Neural progenitor cell (in vitro differentiated cells): ENCODE results near the gene PPP2R2D. TPM values are rescaled to one million over a fixed set of nuclear protein-coding genes. Genes with fewer than 3 reads are reported as not detected.

Experiments used
- DNase-seq: peaks from one replicate; pipeline ENCODE4 v3.0.0-alpha.2; 2016; ENCODE audit warnings: low spot score
- H2AFZ ChIP-seq: fragments of 200-600 bp; sonication (generic); replicated peaks from 2 replicates; pipeline ENCODE4 v1.6.1; 2016; ENCODE audit warnings: antibody characterized with exemption
- H3F3A ChIP-seq: fragments of 200-600 bp; sonication (generic); 2 replicates; pipeline ENCODE4 v1.6.1; 2016; ENCODE audit warnings: antibody characterized with exemption, low read depth
- H3K27ac ChIP-seq: fragments of 200-600 bp; sonication (generic); 2 replicates; pipeline ENCODE4 v1.5.1; 2016; ENCODE audit warnings: mild to moderate bottlenecking
- H3K27me3 ChIP-seq: fragments of 200-600 bp; sonication (generic); 2 replicates; pipeline ENCODE4 v1.6.1; 2016; ENCODE audit warnings: mild to moderate bottlenecking, moderate library complexity
- H3K36me3 ChIP-seq: fragments of 200-600 bp; sonication (generic); 2 replicates; pipeline ENCODE4 v1.5.1; 2016
- H3K4me1 ChIP-seq: fragments of 200-600 bp; sonication (generic); 2 replicates; pipeline ENCODE4 v1.6.1; 2016; ENCODE audit warnings: mixed run types
- H3K4me2 ChIP-seq: fragments of 200-600 bp; sonication (generic); 2 replicates; pipeline ENCODE4 v1.6.1; 2016
- H3K4me3 ChIP-seq: fragments of 200-600 bp; sonication (generic); 2 replicates; pipeline ENCODE4 v1.5.1; 2016
- H3K79me2 ChIP-seq: fragments of 200-600 bp; sonication (generic); 2 replicates; pipeline ENCODE4 v1.6.1; 2016; ENCODE audit warnings: low read depth
- H3K9ac ChIP-seq: fragments of 200-600 bp; sonication (generic); 2 replicates; pipeline ENCODE4 v1.6.1; 2016
- H3K9me3 ChIP-seq: fragments of 200-600 bp; sonication (generic); 2 replicates; pipeline ENCODE4 v1.5.1; 2016; ENCODE audit warnings: low read depth
- H4K20me1 ChIP-seq: fragments of 200-600 bp; sonication (generic); 2 replicates; pipeline ENCODE4 v1.6.1; 2016; ENCODE audit warnings: low read depth
- H3K27ac Mint-ChIP-seq: 3 replicates; pipeline ENCODE4 v1.8.0; 2021; ENCODE audit warnings: mixed read lengths
- H3K27me3 Mint-ChIP-seq: 2 replicates; pipeline ENCODE4 v1.8.0; 2022; ENCODE audit warnings: low read depth, mild to moderate bottlenecking, inconsistent platforms, moderate library complexity, mixed read lengths; ENCODE audit not compliant: insufficient read depth
- H3K36me3 Mint-ChIP-seq: 3 replicates; pipeline ENCODE4 v1.8.0; 2021; ENCODE audit warnings: mixed read lengths
- H3K4me1 Mint-ChIP-seq: 3 replicates; pipeline ENCODE4 v1.8.0; 2021; ENCODE audit warnings: mixed read lengths
- H3K4me3 Mint-ChIP-seq: 3 replicates; pipeline ENCODE4 v1.8.0; 2021; ENCODE audit warnings: mild to moderate bottlenecking, moderate library complexity, mixed read lengths
- H3K9me3 Mint-ChIP-seq: 3 replicates; pipeline ENCODE4 v1.8.0; 2020; ENCODE audit warnings: mixed read lengths
- EZH2 ChIP-seq: fragments of 200-600 bp; sonication (generic); IDR thresholded peaks from 2 replicates; pipeline ENCODE4 v1.6.1; 2017; ENCODE audit warnings: antibody characterized with exemption, mild to moderate bottlenecking, moderate library complexity
- EZH2phosphoT487 ChIP-seq: fragments of 200-600 bp; sonication (generic); IDR thresholded peaks from 2 replicates; pipeline ENCODE4 v1.6.1; 2017; ENCODE audit warnings: antibody characterized with exemption
- total RNA-seq: library from RNA; depleted of rRNA; stranded (reverse); fragments of >200 nt; gene quantifications from 2 replicates; pipeline ENCODE4 v1.2.3, GENCODE V29; 2015; ENCODE audit warnings: low replicate concordance
- TF ChIP-seq, protein P1 (sequence below): fragments of 200-600 bp; sonication (generic); IDR thresholded peaks from 2 replicates; pipeline ENCODE4 v1.5.1; 2017; ENCODE audit warnings: antibody characterized with exemption, mild to moderate bottlenecking

PPP2R2D gene
- total RNA-seq, 1 donor from 2014 or later = 28.1 TPM

DNA sequence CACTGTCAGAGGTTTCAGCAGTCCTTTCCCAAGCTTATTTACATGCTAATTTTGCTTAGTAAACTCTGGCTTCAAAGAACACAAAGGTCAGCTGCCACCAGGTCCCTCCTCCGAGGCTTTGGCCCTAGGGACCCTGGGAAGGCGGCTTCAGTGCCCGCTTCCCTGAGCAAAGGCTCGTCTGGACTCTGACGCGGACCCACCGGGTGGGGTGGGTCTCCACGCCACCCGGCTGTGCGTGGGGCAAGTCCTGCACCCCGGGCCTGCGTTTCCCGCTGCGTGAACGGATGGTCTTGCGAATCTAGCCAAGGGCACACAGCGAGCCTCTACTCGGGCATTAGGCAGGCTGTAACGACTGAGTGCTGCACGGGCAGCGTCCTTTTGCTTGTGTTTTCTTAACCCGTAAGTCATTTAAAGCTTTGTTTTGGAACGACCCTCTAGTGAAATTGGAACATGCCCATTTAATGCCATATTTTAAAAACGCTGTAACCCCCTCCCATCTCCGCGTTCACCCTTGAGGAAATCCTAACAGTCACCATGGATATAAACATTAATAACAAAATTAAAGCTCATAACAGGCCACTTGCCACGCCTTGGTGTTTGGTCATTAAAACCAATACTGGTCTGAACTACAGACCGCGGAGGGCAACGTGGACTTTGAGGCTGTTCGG is 80.1 kb downstream of the PPP2R2D start:
- H4K20me1 ChIP-seq = peaks cover 53% of the 10 kb centered on the region
- H3K4me3 Mint-ChIP-seq = peak overlapping the region; percentile 94

DNA sequence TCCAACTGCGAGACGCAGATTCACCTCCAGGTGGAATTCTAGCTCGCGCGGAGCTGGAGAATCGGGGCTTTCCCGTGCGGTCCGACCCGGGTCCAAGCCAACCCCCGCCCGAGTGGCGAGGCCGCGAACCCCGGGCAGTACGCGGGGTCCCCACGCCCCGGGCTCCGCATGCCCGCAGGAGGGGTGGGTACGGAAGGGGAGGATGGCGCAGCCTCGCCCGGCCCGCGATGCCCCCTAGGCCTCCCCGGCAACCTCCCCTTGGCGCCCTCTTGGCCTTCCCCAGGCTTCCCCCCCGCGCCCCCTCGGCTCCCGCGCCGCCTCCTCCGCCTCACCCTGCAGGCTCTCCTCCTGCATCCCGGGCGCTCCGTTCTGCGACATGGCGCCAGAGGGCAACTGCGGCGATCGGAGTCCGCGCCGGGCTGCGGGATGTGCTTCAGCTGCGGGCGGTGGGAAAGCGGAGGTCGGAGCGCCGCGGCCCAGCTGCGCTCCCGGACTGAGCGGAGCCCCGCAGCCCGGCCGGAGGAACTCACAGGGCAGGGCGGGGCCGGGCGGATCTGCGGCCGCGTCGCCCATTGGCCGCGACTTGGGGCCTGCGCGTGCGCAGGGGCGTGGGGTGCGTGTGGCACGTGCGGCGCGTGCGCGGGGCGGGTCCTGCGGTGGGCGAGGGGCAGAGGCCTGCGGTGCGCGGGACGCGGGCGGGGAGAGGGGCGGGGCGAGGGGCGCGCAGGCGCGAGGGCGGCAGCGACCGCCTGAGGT is 80.8 kb downstream of the PPP2R2D start, which contains the start of gene BNIP3:
Gene BNIP3, minus strand, starts transcription at position 495 of the 756 bp plus-strand sequence. Its CDS starts 117 bp downstream, at position 378.
- H3K4me1 Mint-ChIP-seq = peaks cover 29% of the 10 kb centered on the region
- peaks cover 20% of the 10 kb centered on the region for H3K4me1 ChIP-seq
- peak within 1 kb of the TSS; percentile 91 for H3K4me3 ChIP-seq
- peaks cover 29% of the 10 kb centered on the region for H3K36me3 Mint-ChIP-seq
- TF ChIP-seq, protein P1, sequence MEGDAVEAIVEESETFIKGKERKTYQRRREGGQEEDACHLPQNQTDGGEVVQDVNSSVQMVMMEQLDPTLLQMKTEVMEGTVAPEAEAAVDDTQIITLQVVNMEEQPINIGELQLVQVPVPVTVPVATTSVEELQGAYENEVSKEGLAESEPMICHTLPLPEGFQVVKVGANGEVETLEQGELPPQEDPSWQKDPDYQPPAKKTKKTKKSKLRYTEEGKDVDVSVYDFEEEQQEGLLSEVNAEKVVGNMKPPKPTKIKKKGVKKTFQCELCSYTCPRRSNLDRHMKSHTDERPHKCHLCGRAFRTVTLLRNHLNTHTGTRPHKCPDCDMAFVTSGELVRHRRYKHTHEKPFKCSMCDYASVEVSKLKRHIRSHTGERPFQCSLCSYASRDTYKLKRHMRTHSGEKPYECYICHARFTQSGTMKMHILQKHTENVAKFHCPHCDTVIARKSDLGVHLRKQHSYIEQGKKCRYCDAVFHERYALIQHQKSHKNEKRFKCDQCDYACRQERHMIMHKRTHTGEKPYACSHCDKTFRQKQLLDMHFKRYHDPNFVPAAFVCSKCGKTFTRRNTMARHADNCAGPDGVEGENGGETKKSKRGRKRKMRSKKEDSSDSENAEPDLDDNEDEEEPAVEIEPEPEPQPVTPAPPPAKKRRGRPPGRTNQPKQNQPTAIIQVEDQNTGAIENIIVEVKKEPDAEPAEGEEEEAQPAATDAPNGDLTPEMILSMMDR = peak; percentile 7
- no peak for TF ChIP-seq EZH2phosphoT487
- no peak within 1 kb of the TSS for H3K27ac Mint-ChIP-seq
- peak; percentile 98 for DNase-seq
- peaks cover 20% of the 10 kb centered on the region for H3K27me3 Mint-ChIP-seq
- peaks cover 48% of the 10 kb centered on the region for H3K79me2 ChIP-seq
- H3K9ac ChIP-seq = peak within 1 kb of the TSS; percentile 47
- H3K27ac ChIP-seq = no peak within 1 kb of the TSS
- peaks cover 46% of the 10 kb centered on the region for H4K20me1 ChIP-seq
- no peaks in the 10 kb centered on the region for H3K9me3 ChIP-seq
- peaks cover 6% of the 10 kb centered on the region for H3F3A ChIP-seq
- H3K27me3 ChIP-seq = peaks cover 31% of the 10 kb centered on the region
- H3K36me3 ChIP-seq = no peaks in the 10 kb centered on the region
- peaks cover 22% of the 10 kb centered on the region for H3K9me3 Mint-ChIP-seq
- peak within 1 kb of the TSS; percentile 94 for H3K4me3 Mint-ChIP-seq
- H3K4me2 ChIP-seq = peak within 1 kb of the TSS; percentile 96
- H2AFZ ChIP-seq = peak within 1 kb of the TSS; percentile 76

More for the DNA sequence above, 80.1 kb downstream of the PPP2R2D start:
- TF ChIP-seq, protein P1 = no peak
- no peak for TF ChIP-seq EZH2phosphoT487
- no peak for TF ChIP-seq EZH2
- Histone ChIP-seq H3K79me2 (peaks cover 55% of the 10 kb centered on the region), H3K9ac (peak overlapping the region; percentile 47), H3K4me2 (peak overlapping the region; percentile 96), H3K4me3 (peak overlapping the region; percentile 91), H3K9me3 (no peaks in the 10 kb centered on the region), H3F3A (peaks cover 6% of the 10 kb centered on the region), H3K36me3 (no peaks in the 10 kb centered on the region), H3K27ac (no peak overlapping the region), H2AFZ (no peak overlapping the region), H3K4me1 (peaks cover 20% of the 10 kb centered on the region), H3K27me3 (peaks cover 31% of the 10 kb centered on the region)
- DNase-seq = peak; percentile 63
- Mint-ChIP-seq H3K4me1 (peaks cover 36% of the 10 kb centered on the region), H3K9me3 (peaks cover 19% of the 10 kb centered on the region), H3K27ac (no peak overlapping the region), H3K27me3 (peaks cover 18% of the 10 kb centered on the region), H3K36me3 (peaks cover 29% of the 10 kb centered on the region)

DNA sequence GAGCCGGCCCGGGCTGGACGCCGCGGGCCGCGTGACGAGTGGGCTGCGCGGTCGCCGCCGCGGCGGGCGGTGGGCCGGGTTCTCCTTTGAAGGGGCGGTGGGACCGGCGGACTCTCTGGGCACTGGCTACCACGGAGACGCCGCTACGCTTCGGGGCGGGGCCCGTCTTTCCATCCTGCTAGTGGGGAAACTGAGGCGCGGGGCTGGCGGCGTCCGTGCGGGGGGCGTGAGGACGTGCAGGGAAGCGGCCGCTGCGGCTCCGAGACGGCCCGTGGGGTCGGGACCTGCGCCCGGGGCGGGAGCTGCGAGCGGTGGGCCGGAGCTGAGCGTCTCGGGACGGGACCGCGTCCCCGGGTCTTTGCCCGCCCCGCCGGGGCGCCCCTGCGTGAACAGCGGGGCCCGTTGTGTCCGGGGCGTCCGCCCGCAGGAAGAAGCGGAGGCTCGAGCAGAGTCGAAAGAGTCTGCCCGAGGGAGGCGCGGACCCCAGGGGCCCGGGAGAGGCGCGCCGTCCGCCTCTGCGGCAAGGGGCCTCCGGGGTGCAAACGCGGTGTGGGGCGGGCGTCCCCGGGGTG is 81.5 kb downstream of the PPP2R2D start:
- H3K9me3 Mint-ChIP-seq = peaks cover 26% of the 10 kb centered on the region
- peaks cover 6% of the 10 kb centered on the region for H3F3A ChIP-seq
- peak overlapping the region; percentile 56 for H3K4me3 ChIP-seq
- TF ChIP-seq, protein P1 = no peak
- TF ChIP-seq EZH2phosphoT487 (no peak), EZH2 (no peak)
- peaks cover 5% of the 10 kb centered on the region for H3K9me3 ChIP-seq
- H3K36me3 ChIP-seq = no peaks in the 10 kb centered on the region
- H3K27ac ChIP-seq = no peak overlapping the region
- peaks cover 41% of the 10 kb centered on the region for H3K79me2 ChIP-seq
- H3K4me1 Mint-ChIP-seq = peaks cover 26% of the 10 kb centered on the region
- peaks cover 40% of the 10 kb centered on the region for H4K20me1 ChIP-seq
- no peak overlapping the region for H3K9ac ChIP-seq
- peaks cover 20% of the 10 kb centered on the region for H3K4me1 ChIP-seq
- peaks cover 31% of the 10 kb centered on the region for H3K27me3 ChIP-seq
- H2AFZ ChIP-seq = peak overlapping the region; percentile 76
- peak overlapping the region; percentile 78 for H3K4me3 Mint-ChIP-seq
- peaks cover 20% of the 10 kb centered on the region for H3K27me3 Mint-ChIP-seq
- no peak overlapping the region for H3K27ac Mint-ChIP-seq
- no peak for DNase-seq
- H3K36me3 Mint-ChIP-seq = peaks cover 25% of the 10 kb centered on the region
- peak overlapping the region; percentile 76 for H3K4me2 ChIP-seq
